T-cell (primary cell): ENCODE measurements around the gene RRP15. TPM values are rescaled to one million over a fixed set of nuclear protein-coding genes. Genes with fewer than 3 reads are reported as not detected.

ENCODE experiments used
- ATAC-seq, 4 experiments: fragments of 200-7000 bp in 3 of 4; fragments of 150-1000 bp in 1 of 4; cut with Tn5 transposase; replicated peaks in 1 of 4; 1 replicate in 3 of 4; 2 replicates in 1 of 4; pipeline ENCODE4 v1.10.0; 2021; ENCODE audit warnings: moderate library complexity in 3 of 4, mild to moderate bottlenecking in 2 of 4, moderate number of reproducible peaks in 1 of 4
- CTCF ChIA-PET, 2 donors: fragments of 300-600 bp; sonication (Branson Sonifier 250); formaldehyde crosslinking; loops; one replicate each; lab custom pipeline; 2022; ENCODE audit warnings: antibody characterized with exemption in 2 of 2; lab: Charles Lee
- POLR2A ChIA-PET, 2 donors: fragments of 300-600 bp; sonication (Branson Sonifier 250); formaldehyde crosslinking; loops; one replicate each; lab custom pipeline; 2022; ENCODE audit warnings: antibody characterized with exemption in 2 of 2; lab: Charles Lee
- DNase-seq, 35 experiments: peaks; one replicate each; pipeline versions ENCODE4 v3.0.0 to v3.0.0-alpha.2; 2013 to 2023
- H3K27ac ChIP-seq: one replicate; pipeline ENCODE4 v1.5.1; 2013; ENCODE audit warnings: low read length
- H3K27me3 ChIP-seq, 2 experiments: replicated peaks in 1 of 2; 1 replicate in 1 of 2; 2 replicates in 1 of 2; pipeline versions ENCODE4 v1.6.1 to v1.7.0; 2013; ENCODE audit warnings: low read length in 1 of 2, mixed read lengths in 1 of 2; ENCODE audit not compliant: control insufficient read depth in 2 of 2, insufficient read depth in 2 of 2; ENCODE audit errors: extremely low read depth in 1 of 2
- H3K36me3 ChIP-seq, 2 donors: 1 replicate in 1 of 2; 2 replicates in 1 of 2; pipeline versions ENCODE4 v1.6.1 to v1.7.0; 2013; ENCODE audit warnings: low read length in 1 of 2; ENCODE audit not compliant: control insufficient read depth in 2 of 2, insufficient read depth in 1 of 2; ENCODE audit errors: extremely low read depth in 1 of 2
- H3K4me1 ChIP-seq, 2 experiments: 1 replicate in 1 of 2; 2 replicates in 1 of 2; pipeline versions ENCODE4 v1.6.1 to v1.7.0; 2013; ENCODE audit warnings: low read length in 2 of 2, mixed read lengths in 1 of 2; ENCODE audit not compliant: insufficient read depth in 2 of 2, control insufficient read depth in 1 of 2; ENCODE audit errors: extremely low read depth in 1 of 2
- H3K4me3 ChIP-seq, 2 donors: 1 replicate in 1 of 2; 2 replicates in 1 of 2; pipeline versions ENCODE4 v1.5.1 to v1.7.0; 2013; ENCODE audit warnings: mild to moderate bottlenecking in 2 of 2, low read length in 1 of 2, moderate library complexity in 1 of 2; ENCODE audit not compliant: control insufficient read depth in 1 of 2; ENCODE audit errors: extremely low read depth in 1 of 2
- H3K9me3 ChIP-seq: 2 replicates; pipeline ENCODE4 v1.7.0; 2013
- H3K27ac Mint-ChIP-seq, 2 donors: one replicate each; pipeline ENCODE4 v1.8.0; 2020 to 2021; ENCODE audit warnings: mild to moderate bottlenecking in 2 of 2, mixed read lengths in 2 of 2
- H3K27me3 Mint-ChIP-seq, 2 donors: one replicate each; pipeline ENCODE4 v1.8.0; 2021 to 2022; ENCODE audit warnings: mixed read lengths in 2 of 2
- H3K36me3 Mint-ChIP-seq: one replicate; pipeline ENCODE4 v1.8.0; 2021; ENCODE audit warnings: mixed read lengths
- H3K4me1 Mint-ChIP-seq, 3 donors: one replicate each; pipeline ENCODE4 v1.8.0; 2020 to 2022; ENCODE audit warnings: mixed read lengths in 3 of 3, mild to moderate bottlenecking in 1 of 3
- H3K4me3 Mint-ChIP-seq, 3 donors: one replicate each; pipeline ENCODE4 v1.8.0; 2020 to 2022; ENCODE audit warnings: mild to moderate bottlenecking in 3 of 3, mixed read lengths in 3 of 3, moderate library complexity in 3 of 3
- H3K9me3 Mint-ChIP-seq, 3 donors: one replicate each; pipeline ENCODE4 v1.8.0; 2020 to 2022; ENCODE audit warnings: mixed read lengths in 3 of 3
- WGBS: methylation state at CpG from one replicate; pipeline ENCODE4 v1.1.5; 2013; ENCODE audit warnings: missing lambda C conversion rate; ENCODE audit not compliant: insufficient coverage; 5-methylcytosine and 5-hydroxymethylcytosine counted together
- total RNA-seq, 35 experiments: library from RNA in 6 of 35; stranded (reverse) in 6 of 35; fragments of 120-200 nt in 1 of 35; gene quantifications; one replicate each; pipeline versions ENCODE4 v1.2.1 to v1.2.4 and lab custom pipeline; 2013 to 2026

RRP15 gene
- total RNA-seq, 5 donors from 2014 or later (not counting 1 experiment from before 2014, with no cell fraction given): 11.7 to 20.9 (median 17.0) TPM

- no peak overlapping the region for H3K27ac Mint-ChIP-seq
- DNase-seq: no peak
- ChIA-PET CTCF (interaction anchor here in 1 of 2 donors (0.9 kb wide), 1 partner anchor 10 kb away, joined by 3 read pairs; no protein-coding TSS in a partner anchor), POLR2A (interaction anchor here in 1 of 2 donors (0.6 kb wide), 1 partner anchor 90 kb away, joined by 3 read pairs; no protein-coding TSS in a partner anchor)
- no peak overlapping the region for H3K4me3 ChIP-seq
- H3K4me1 ChIP-seq: peaks cover 0 to 2% of the 10 kb centered on the region in 2 experiments
- ATAC-seq: no peak
- H3K9me3 Mint-ChIP-seq: no peaks in the 10 kb centered on the region
- no peaks in the 10 kb centered on the region for H3K9me3 ChIP-seq
- H3K36me3 ChIP-seq: peaks cover 0 to 13% of the 10 kb centered on the region in 2 donors
- peaks cover 28 to 35% (median 30%) of the 10 kb centered on the region in 3 donors for H3K4me1 Mint-ChIP-seq
- H3K27me3 ChIP-seq: no peaks in the 10 kb centered on the region
- H3K36me3 Mint-ChIP-seq: peaks cover 23% of the 10 kb centered on the region
- no peaks in the 10 kb centered on the region for H3K27me3 Mint-ChIP-seq
- H3K27ac ChIP-seq: no peak overlapping the region
- WGBS: 94% methylated on average over 3 of the region's 4 CpGs
- H3K4me3 Mint-ChIP-seq: no peak overlapping the region
Measured at GRCh38 chr1:218298398-218298797, 13.3 kb downstream of the RRP15 start.

GRCh38 chr1:218299416-218299815 is 14.3 kb downstream of the RRP15 start:
- Histone ChIP-seq H3K27me3 (no peaks in the 10 kb centered on the region), H3K4me3 (no peak overlapping the region), H3K9me3 (no peaks in the 10 kb centered on the region), H3K4me1 (peaks cover 0 to 2% of the 10 kb centered on the region in 2 experiments), H3K36me3 (peaks cover 0 to 10% of the 10 kb centered on the region in 2 donors), H3K27ac (no peak overlapping the region)
- Mint-ChIP-seq H3K36me3 (peaks cover 17% of the 10 kb centered on the region), H3K27ac (no peak overlapping the region), H3K4me1 (peaks cover 22 to 35% (median 28%) of the 10 kb centered on the region in 3 donors), H3K27me3 (no peaks in the 10 kb centered on the region), H3K4me3 (no peak overlapping the region), H3K9me3 (no peaks in the 10 kb centered on the region)
- ATAC-seq: no peak
- 93% methylated on average over 2 of the region's 2 CpGs for WGBS
- ChIA-PET POLR2A (interaction anchor here (0.6 to 1.1 kb wide), 3 partner anchors 15 to 19 kb away, joined by 3 read pairs; no protein-coding TSS in a partner anchor), CTCF (interaction anchor here in 1 of 2 donors (0.6 to 0.9 kb wide), 3 partner anchors 11 to 29 kb away, joined by 3 read pairs; no protein-coding TSS in a partner anchor)
- DNase-seq: no peak

GRCh38 chr1:218301217-218301616 is 16.1 kb downstream of the RRP15 start:
- Mint-ChIP-seq H3K4me3 (no peak overlapping the region), H3K9me3 (no peaks in the 10 kb centered on the region), H3K27ac (no peak overlapping the region), H3K4me1 (peaks cover 22 to 31% (median 26%) of the 10 kb centered on the region in 3 donors), H3K27me3 (no peaks in the 10 kb centered on the region), H3K36me3 (peaks cover 29% of the 10 kb centered on the region)
- H3K4me1 ChIP-seq: peaks cover 0 to 2% of the 10 kb centered on the region in 2 experiments
- DNase-seq: no peak
- H3K36me3 ChIP-seq: peaks cover 6 to 21% of the 10 kb centered on the region in 2 donors
- CTCF ChIA-PET: interaction anchor here in 1 of 2 donors (0.6 kb wide), 1 partner anchor 1685 kb away, joined by 3 read pairs; no protein-coding TSS in a partner anchor
- POLR2A ChIA-PET: no interaction called here
- WGBS: no CpG with 5 or more reads among the region's 1 CpG
- no peak for ATAC-seq
- no peak overlapping the region for H3K27ac ChIP-seq
- no peak overlapping the region for H3K4me3 ChIP-seq
- H3K27me3 ChIP-seq: no peaks in the 10 kb centered on the region
- no peaks in the 10 kb centered on the region for H3K9me3 ChIP-seq

GRCh38 chr1:218302155-218302554 is 17.1 kb downstream of the RRP15 start:
- Mint-ChIP-seq H3K27ac (no peak overlapping the region), H3K36me3 (peaks cover 31% of the 10 kb centered on the region), H3K4me1 (peaks cover 15 to 27% (median 21%) of the 10 kb centered on the region in 3 donors), H3K27me3 (no peaks in the 10 kb centered on the region), H3K4me3 (no peak overlapping the region), H3K9me3 (no peaks in the 10 kb centered on the region)
- no peaks in the 10 kb centered on the region for H3K9me3 ChIP-seq
- no peak overlapping the region for H3K4me3 ChIP-seq
- ChIA-PET CTCF (interaction anchor here in 1 of 2 donors (0.6 to 0.8 kb wide), 2 partner anchors 16 to 17 kb away, joined by 3 to 4 read pairs; partner anchors contain the start of gene RRP15), POLR2A (no interaction called here)
- H3K4me1 ChIP-seq: peaks cover 0 to 2% of the 10 kb centered on the region in 2 experiments
- DNase-seq: no peak
- ATAC-seq: no peak
- 94% methylated on average over 3 of the region's 3 CpGs for WGBS
- no peak overlapping the region for H3K27ac ChIP-seq
- H3K36me3 ChIP-seq: peaks cover 6 to 24% of the 10 kb centered on the region in 2 donors
- H3K27me3 ChIP-seq: no peaks in the 10 kb centered on the region

GRCh38 chr1:218303176-218303879 is 18.2 kb downstream of the RRP15 start:
- Mint-ChIP-seq H3K27me3 (no peaks in the 10 kb centered on the region), H3K9me3 (no peaks in the 10 kb centered on the region), H3K4me1 (peaks cover 7 to 21% (median 14%) of the 10 kb centered on the region in 3 donors), H3K36me3 (peaks cover 35% of the 10 kb centered on the region), H3K27ac (no peak overlapping the region), H3K4me3 (no peak overlapping the region)
- POLR2A ChIA-PET: no interaction called here
- Histone ChIP-seq H3K4me1 (peaks cover 0 to 2% of the 10 kb centered on the region in 2 experiments), H3K27ac (no peak overlapping the region), H3K4me3 (no peak overlapping the region), H3K27me3 (no peaks in the 10 kb centered on the region), H3K36me3 (peaks cover 12 to 28% of the 10 kb centered on the region in 2 donors), H3K9me3 (no peaks in the 10 kb centered on the region)
- DNase-seq (no peak), ATAC-seq (no peak)
- CTCF ChIA-PET: no interaction called here

- H3K4me3 Mint-ChIP-seq: no peak overlapping the region
- no peaks in the 10 kb centered on the region for H3K9me3 Mint-ChIP-seq
- ATAC-seq (no peak), DNase-seq (no peak)
- WGBS: 53% methylated on average over 4 of the region's 8 CpGs
- Histone ChIP-seq H3K4me1 (no peaks in the 10 kb centered on the region), H3K36me3 (peaks cover 13 to 33% of the 10 kb centered on the region in 2 donors), H3K27ac (no peak overlapping the region), H3K4me3 (no peak overlapping the region), H3K9me3 (no peaks in the 10 kb centered on the region), H3K27me3 (no peaks in the 10 kb centered on the region)
- no peak overlapping the region for H3K27ac Mint-ChIP-seq
- ChIA-PET POLR2A (no interaction called here), CTCF (interaction anchor here in 1 of 2 donors (0.6 kb wide), 1 partner anchor 91 kb away, joined by 4 read pairs; no protein-coding TSS in a partner anchor)
- H3K27me3 Mint-ChIP-seq: no peaks in the 10 kb centered on the region
- H3K4me1 Mint-ChIP-seq: peaks cover 6 to 13% (median 8%) of the 10 kb centered on the region in 3 donors
- H3K36me3 Mint-ChIP-seq: peaks cover 40% of the 10 kb centered on the region
Measured at GRCh38 chr1:218304281-218305039, 19.4 kb downstream of the RRP15 start.
